ENCODE results near the gene SEC16A. TPM values are rescaled to one million over a fixed set of nuclear protein-coding genes. Genes with fewer than 3 reads are reported as not detected.

SEC16A gene
- total RNA-seq, 1 experiment from 2014 or later, result 56.4 TPM

GRCh38 chr9:136502940-136503550 lies 20.2 kb upstream of the SEC16A start:
- Histone ChIP-seq H3K18ac (ENCODE audit: insufficient read length, low read depth, low read length) (no peak overlapping the region), H2BK120ac (ENCODE audit: low read depth, low read length, poor library complexity, severe bottlenecking) (no peak overlapping the region), H3K4ac (ENCODE audit: low read depth, low read length) (no peak overlapping the region), H3K9ac (ENCODE audit: extremely low read depth, insufficient read length, low read length) (no peak overlapping the region), H2AFZ (ENCODE audit: low read length) (no peak overlapping the region), H3K79me1 (ENCODE audit: insufficient read depth, low read depth, low read length, poor library complexity, severe bottlenecking) (no peaks in the 10 kb centered on the region), H3K9me3 (ENCODE audit: control insufficient read depth, low read depth, low read length) (no peaks in the 10 kb centered on the region), H3K23me2 (ENCODE audit: insufficient read length, low read depth, low read length, poor library complexity, severe bottlenecking) (no peaks in the 10 kb centered on the region), H3K4me2 (ENCODE audit: insufficient read depth, insufficient read length, low read length) (no peak overlapping the region), H3K27ac (ENCODE audit: insufficient read length, low read depth, low read length) (no peak overlapping the region), H3K27me3 (ENCODE audit: insufficient read depth, low read length) (no peaks in the 10 kb centered on the region), H2BK5ac (ENCODE audit: insufficient read length, low read length) (no peak overlapping the region), H4K91ac (ENCODE audit: insufficient read length, low read depth, low read length) (no peak overlapping the region), H4K8ac (replicated peaks; ENCODE audit: insufficient read length, low read depth, low read length) (no peak overlapping the region), H3K14ac (ENCODE audit: insufficient read depth, low read length) (no peak overlapping the region), H3T11ph (ENCODE audit: low read length) (no peak overlapping the region), H3K56ac (ENCODE audit: insufficient read length, low read depth, low read length) (no peak overlapping the region), H2BK15ac (ENCODE audit: low read depth, low read length) (no peak overlapping the region), H3K79me2 (ENCODE audit: insufficient read depth, low read length) (no peaks in the 10 kb centered on the region), H2BK12ac (ENCODE audit: insufficient read length, low read depth, low read length) (no peak overlapping the region), H3K4me1 (ENCODE audit: insufficient read depth, low read length) (no peaks in the 10 kb centered on the region), H4K5ac (ENCODE audit: insufficient read length, low read depth, low read length) (no peak overlapping the region), H4K20me1 (ENCODE audit: control insufficient read depth, insufficient read depth, insufficient read length) (no peaks in the 10 kb centered on the region), H2BK20ac (ENCODE audit: low read depth, low read length, poor library complexity, severe bottlenecking) (no peak overlapping the region), H3K23ac (ENCODE audit: insufficient read length, low read depth, low read length) (no peak overlapping the region), H2AK5ac (ENCODE audit: insufficient read length, low read length) (no peak overlapping the region)
- no peak for DNase-seq
- Mint-ChIP-seq H3K27ac (no peak overlapping the region), H3K36me3 (ENCODE audit: insufficient read depth in 1 of 3, low read depth in 3 of 3) (peaks cover 12 to 70% (median 63%) of the 10 kb centered on the region in 3 experiments; a peak in 6 of 7 replicates), H3K4me1 (no peaks in the 10 kb centered on the region), H3K4me3 (no peak overlapping the region), H3K27me3 (ENCODE audit: low read depth) (no peaks in the 10 kb centered on the region), H3K9me3 (no peaks in the 10 kb centered on the region)
- TF ChIP-seq CTCF (conservative IDR thresholded peaks at IDR 0.05), result 0 out of 3 replicates have a peak, but pooled peaks have one; percentile 28
- WGBS (ENCODE audit: extremely low coverage, insufficient read length, low lambda C conversion rate), result no CpG with 5 or more reads among the region's 33 CpGs
